Peyer's patch (tissue), 4 donors: ENCODE results near the gene JDP2. TPM values are rescaled to one million over a fixed set of nuclear protein-coding genes. Genes with fewer than 3 reads are reported as not detected.

ENCODE experiments used
- DNase-seq, 3 donors: peaks; one replicate each; pipeline ENCODE4 v3.0.0-alpha.2; 2017 to 2019
- H3K27ac ChIP-seq, 4 donors: fragments of 200-600 bp; sonication (generic); one replicate each; pipeline ENCODE4 v1.5.1; 2016 to 2019
- H3K27me3 ChIP-seq, 2 donors: fragments of 200-600 bp; sonication (generic); one replicate each; pipeline ENCODE4 v1.5.1; 2019
- H3K36me3 ChIP-seq, 3 donors: fragments of 200-600 bp; sonication (generic); one replicate each; pipeline ENCODE4 v1.5.1; 2016 to 2019
- H3K4me1 ChIP-seq, 4 donors: fragments of 200-600 bp; sonication (generic); one replicate each; pipeline ENCODE4 v1.5.1; 2016 to 2019
- H3K4me3 ChIP-seq, 4 donors: fragments of 200-600 bp; sonication (generic); 1 replicate in 3 of 4; 2 replicates in 1 of 4; pipeline ENCODE4 v1.5.1; 2016 to 2019; ENCODE audit warnings: mild to moderate bottlenecking in 1 of 4
- H3K9me3 ChIP-seq, 4 donors: fragments of 200-600 bp; sonication (generic); one replicate each; pipeline ENCODE4 v1.5.1; 2016 to 2019; ENCODE audit warnings: mild to moderate bottlenecking in 1 of 4
- POLR2A ChIP-seq, 2 donors: fragments of 450-650 bp; IDR thresholded peaks; one replicate each; pipeline ENCODE4 v1.5.1; 2017; ENCODE audit warnings: antibody characterized with exemption in 2 of 2, mild to moderate bottlenecking in 2 of 2, moderate library complexity in 2 of 2
- total RNA-seq, 4 donors: library from RNA; depleted of rRNA; stranded (reverse); fragments of >200 nt; gene quantifications; one replicate each; pipeline ENCODE4 v1.1.0, GENCODE V29; 2016
- TF ChIP-seq, protein P1 (sequence below), 6 experiments: fragments of 450-650 bp in 4 of 6; fragments of 200-600 bp in 2 of 6; sonication (generic) in 1 of 6; IDR thresholded peaks; one replicate each; pipeline ENCODE4 v1.5.1; 2017 to 2019; ENCODE audit warnings: antibody characterized with exemption in 6 of 6, mild to moderate bottlenecking in 3 of 6, moderate library complexity in 1 of 6

JDP2 gene
- total RNA-seq, 4 donors from 2014 or later: 56.7 to 111 (median 67.2) TPM

DNA sequence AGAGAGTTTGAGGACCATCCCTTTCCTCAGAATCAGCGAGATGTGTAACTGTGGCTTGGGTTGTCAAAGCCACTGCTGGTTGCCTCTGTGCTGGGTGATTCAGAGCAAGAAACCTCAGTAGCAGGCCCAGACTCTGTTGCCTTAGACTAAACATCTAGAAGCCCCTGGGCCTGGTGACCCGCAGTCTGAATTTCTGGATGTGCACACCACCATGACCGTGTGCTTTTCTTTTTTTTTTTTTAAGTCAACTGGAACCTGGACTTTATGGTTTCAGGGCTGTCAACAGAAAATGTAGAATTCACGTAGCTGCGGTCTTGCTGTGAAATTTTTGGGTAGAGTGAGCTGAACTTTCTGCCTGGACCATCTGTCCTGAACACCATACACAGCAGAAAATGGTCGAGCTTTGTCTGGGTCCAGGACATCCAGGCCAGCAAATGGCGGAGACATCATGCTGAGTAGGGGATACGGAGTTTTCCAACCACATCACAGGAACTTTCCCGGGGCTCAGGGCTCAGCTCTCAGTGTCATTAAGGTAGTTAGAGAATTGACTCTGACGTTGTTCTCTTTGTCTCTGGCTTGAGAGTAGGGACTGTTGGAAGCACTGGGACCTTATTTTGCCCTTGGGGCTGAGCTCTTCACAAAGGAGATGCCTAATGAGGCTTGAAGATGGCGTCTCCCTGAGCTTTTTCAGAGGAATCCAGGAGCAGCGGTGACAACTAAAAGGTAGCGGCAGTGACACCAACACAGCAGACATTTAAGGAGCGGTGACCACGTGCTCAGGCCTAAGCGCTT, 71.5 kb downstream of the JDP2 start:
- H3K27me3 ChIP-seq: no peaks in the 10 kb centered on the region
- DNase-seq: no peak
- no peaks in the 10 kb centered on the region for H3K4me1 ChIP-seq
- H3K9me3 ChIP-seq: no peaks in the 10 kb centered on the region
- TF ChIP-seq, protein P1, sequence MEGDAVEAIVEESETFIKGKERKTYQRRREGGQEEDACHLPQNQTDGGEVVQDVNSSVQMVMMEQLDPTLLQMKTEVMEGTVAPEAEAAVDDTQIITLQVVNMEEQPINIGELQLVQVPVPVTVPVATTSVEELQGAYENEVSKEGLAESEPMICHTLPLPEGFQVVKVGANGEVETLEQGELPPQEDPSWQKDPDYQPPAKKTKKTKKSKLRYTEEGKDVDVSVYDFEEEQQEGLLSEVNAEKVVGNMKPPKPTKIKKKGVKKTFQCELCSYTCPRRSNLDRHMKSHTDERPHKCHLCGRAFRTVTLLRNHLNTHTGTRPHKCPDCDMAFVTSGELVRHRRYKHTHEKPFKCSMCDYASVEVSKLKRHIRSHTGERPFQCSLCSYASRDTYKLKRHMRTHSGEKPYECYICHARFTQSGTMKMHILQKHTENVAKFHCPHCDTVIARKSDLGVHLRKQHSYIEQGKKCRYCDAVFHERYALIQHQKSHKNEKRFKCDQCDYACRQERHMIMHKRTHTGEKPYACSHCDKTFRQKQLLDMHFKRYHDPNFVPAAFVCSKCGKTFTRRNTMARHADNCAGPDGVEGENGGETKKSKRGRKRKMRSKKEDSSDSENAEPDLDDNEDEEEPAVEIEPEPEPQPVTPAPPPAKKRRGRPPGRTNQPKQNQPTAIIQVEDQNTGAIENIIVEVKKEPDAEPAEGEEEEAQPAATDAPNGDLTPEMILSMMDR (IDR thresholded peaks at IDR 0.05): no peak
- no peak for TF ChIP-seq POLR2A (IDR thresholded peaks at IDR 0.05)
- H3K27ac ChIP-seq: no peak overlapping the region
- H3K4me3 ChIP-seq: no peak overlapping the region
- H3K36me3 ChIP-seq: no peaks in the 10 kb centered on the region

DNA sequence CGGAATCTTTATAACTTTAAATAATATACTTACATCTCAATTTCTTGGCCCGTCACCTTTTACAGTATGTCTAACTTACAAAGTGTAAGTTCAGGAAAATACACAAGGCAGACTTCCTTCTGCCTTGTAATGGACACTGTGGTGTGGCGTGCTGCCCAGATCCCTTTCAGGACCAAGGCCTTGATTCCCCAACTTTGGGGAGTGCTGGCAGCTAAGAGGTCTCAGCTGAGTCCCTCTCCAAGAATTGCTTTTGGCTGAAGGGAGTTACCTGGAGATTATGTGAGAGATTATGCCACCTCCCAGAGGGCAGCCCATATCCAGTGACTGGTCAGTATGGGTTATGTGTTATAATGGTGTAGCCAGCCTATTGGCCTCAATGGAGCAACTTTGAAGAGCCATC, 73.3 kb downstream of the JDP2 start:
- Histone ChIP-seq H3K4me1 (no peaks in the 10 kb centered on the region), H3K36me3 (no peaks in the 10 kb centered on the region), H3K9me3 (no peaks in the 10 kb centered on the region), H3K27ac (no peak overlapping the region), H3K4me3 (no peak overlapping the region), H3K27me3 (no peaks in the 10 kb centered on the region)
- TF ChIP-seq, protein P1 (IDR thresholded peaks at IDR 0.05): no peak
- no peak for TF ChIP-seq POLR2A (IDR thresholded peaks at IDR 0.05)
- DNase-seq: no peak

DNA sequence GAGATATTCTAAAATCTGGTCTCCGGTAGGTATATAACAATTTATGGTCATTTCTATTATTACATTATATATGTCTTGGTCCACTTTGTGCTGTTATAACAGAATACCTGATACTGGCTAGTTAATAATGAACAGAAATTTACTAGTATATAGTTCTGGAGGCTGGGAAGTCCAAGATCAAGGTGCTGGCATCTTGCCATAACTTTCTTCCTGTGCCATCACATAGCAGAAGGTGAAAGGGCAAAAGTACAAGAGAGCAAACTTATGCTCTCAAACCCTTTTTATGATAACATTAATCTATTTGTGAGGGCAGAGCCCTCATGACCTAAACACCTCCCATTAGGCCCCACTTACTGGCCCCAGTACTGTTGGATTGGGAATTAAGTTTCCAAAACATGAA, 76.6 kb downstream of the JDP2 start:
- H3K27ac ChIP-seq: no peak overlapping the region
- H3K36me3 ChIP-seq: no peaks in the 10 kb centered on the region
- peak in 1 of 3 donors; percentile 67 for DNase-seq
- no peaks in the 10 kb centered on the region for H3K27me3 ChIP-seq
- no peaks in the 10 kb centered on the region for H3K4me1 ChIP-seq
- no peak overlapping the region for H3K4me3 ChIP-seq
- no peak for TF ChIP-seq POLR2A (IDR thresholded peaks at IDR 0.05)
- TF ChIP-seq, protein P1 (IDR thresholded peaks at IDR 0.05): no peak
- no peaks in the 10 kb centered on the region for H3K9me3 ChIP-seq

DNA sequence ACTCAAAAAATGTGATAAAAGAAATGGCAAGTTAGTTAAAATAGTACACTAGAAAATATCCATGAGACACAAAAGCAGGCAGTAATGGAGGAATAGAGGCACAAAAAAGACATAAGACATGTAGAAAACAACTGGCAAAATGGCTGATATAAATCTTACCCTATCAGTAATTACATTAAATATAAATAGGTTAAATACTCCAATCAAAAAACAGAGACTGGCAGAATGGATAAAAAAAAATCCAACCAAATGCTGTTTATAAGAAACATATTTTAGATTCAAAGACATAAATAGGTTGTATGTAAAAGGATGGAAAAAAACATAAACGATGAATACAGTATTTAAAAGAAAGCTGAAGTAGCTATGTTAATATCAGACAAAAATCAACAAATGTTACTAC, 79.1 kb downstream of the JDP2 start:
- TF ChIP-seq, protein P1 (IDR thresholded peaks at IDR 0.05): no peak
- no peak for TF ChIP-seq POLR2A (IDR thresholded peaks at IDR 0.05)
- Histone ChIP-seq H3K27me3 (no peaks in the 10 kb centered on the region), H3K4me1 (no peaks in the 10 kb centered on the region), H3K4me3 (no peak overlapping the region), H3K27ac (no peak overlapping the region), H3K9me3 (no peaks in the 10 kb centered on the region), H3K36me3 (no peaks in the 10 kb centered on the region)
- no peak for DNase-seq

DNA sequence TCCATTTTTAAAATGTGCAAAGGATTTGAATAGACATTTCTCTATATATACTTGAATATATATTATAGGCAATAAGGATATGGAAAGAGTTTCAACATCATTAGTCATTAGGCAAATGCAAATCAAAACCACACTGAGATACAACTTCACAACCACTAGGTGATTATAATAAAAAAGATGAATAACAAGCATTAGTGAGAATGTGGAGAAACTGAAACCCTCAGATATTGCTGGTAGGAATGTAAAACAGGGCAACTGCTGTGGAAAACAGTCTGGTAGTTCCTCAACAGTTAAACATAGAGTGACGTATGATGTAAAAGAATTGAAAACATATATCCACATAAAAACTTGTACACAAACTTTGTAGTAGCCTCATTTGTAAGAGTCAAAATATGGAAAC, 82.7 kb downstream of the JDP2 start:
- H3K9me3 ChIP-seq: no peaks in the 10 kb centered on the region
- TF ChIP-seq, protein P1 (IDR thresholded peaks at IDR 0.05): no peak
- no peak for TF ChIP-seq POLR2A (IDR thresholded peaks at IDR 0.05)
- H3K27me3 ChIP-seq: no peaks in the 10 kb centered on the region
- no peak for DNase-seq
- H3K4me1 ChIP-seq: peaks cover 0 to 4% (median 2%) of the 10 kb centered on the region in 4 donors
- no peak overlapping the region for H3K4me3 ChIP-seq
- H3K36me3 ChIP-seq: no peaks in the 10 kb centered on the region
- no peak overlapping the region for H3K27ac ChIP-seq
